GM19463 (cell line): ENCODE data around the gene TBC1D14.

Experiments
- ATAC-seq: cut with Tn5 transposase; IDR thresholded peaks from one replicate; pipeline ENCODE4 v1.9.1; 2021; ENCODE audit warnings: mild to moderate bottlenecking, moderate library complexity; ENCODE audit not compliant: unreplicated experiment

The TBC1D14 gene

DNA sequence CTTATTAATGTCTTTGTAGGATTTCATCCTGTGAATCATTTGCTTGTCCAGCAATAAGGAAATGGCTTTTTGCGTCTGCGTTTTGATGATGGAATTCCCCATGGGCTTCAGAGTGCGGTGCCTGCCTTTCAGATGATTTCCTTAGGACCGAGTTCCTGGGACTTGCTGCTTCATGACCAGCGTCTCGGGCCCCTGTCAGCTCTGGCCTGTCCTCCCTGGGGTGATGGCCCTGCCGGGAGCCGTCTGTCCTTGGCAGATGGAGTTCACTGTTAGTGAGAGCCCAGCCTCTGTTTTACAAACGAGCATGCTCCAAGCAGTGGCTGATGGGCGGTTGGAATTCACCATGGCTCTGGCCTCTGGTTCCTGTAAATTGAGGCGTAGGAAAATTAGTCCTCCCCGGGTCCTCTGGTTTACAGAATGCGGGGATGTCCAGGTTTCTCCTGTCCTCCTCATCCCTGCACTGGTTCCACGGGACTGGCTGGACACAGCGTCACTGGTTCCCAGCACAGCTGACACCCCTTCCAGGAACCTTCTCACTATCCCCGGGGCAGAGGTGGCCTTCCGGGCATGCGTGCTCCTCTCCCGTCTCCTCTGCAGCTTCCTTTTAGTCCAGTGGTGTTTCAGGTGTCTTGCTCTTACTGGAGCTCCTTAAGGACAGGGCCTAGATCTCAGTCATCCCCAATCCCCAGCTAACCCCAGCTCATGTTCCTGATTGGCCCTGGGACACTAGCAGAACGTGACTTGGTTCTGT is 34.9 kb downstream of the TBC1D14 start:
- no peak for ATAC-seq

DNA sequence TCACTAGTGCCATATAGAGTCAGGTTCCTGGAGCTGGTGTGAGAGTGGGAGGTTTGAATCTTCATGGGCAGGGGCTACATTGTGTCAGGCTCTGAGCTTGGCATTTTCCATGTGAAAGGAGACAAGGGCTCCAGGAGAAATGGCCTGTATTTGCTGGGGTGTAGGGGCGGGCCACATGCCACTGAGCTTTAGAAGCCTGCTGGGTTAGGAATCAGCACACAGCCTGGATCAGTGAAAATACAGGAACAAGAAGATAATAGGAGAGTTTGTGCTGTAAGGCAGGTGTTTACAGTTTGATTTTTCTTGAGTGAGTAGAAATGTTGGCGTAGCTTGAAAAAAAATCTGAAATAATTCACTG is 35.4 kb downstream of the TBC1D14 start:
- no peak for ATAC-seq

DNA sequence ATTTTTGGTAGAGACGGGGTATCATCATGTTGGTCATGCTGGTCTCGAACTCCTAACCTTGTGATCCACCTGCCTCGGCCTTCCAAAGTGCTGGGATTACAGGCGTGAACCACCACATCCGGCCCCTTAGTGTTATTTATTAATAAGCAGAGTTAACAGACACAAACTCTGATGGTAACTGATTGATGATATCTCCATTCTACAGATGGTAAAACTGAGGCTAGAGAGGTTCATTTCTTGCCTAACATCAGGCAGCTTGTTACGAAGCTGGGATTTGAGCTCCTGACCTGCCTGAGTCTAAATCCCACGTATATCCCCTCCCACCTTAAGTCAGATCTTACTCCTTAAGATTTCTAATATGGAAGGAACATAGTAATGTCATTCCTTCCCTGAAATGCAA is 36.9 kb downstream of the TBC1D14 start:
- no peak for ATAC-seq

DNA sequence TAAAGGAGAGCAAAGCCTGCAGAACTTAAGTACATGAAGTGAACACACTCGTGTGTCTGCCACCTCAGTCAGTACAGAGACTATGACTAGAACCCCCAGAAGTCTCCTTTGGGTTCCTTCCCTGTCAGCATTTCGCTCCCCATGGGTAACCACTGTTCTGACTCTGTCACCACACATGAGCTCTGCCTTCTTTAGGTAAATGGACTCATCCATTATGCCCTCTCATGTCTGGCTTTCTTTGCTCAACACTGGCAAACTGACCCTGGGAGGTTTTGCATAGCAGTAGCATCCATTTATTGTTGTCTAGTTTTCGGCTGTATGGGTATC is 38.5 kb downstream of the TBC1D14 start:
- ATAC-seq: no peak

DNA sequence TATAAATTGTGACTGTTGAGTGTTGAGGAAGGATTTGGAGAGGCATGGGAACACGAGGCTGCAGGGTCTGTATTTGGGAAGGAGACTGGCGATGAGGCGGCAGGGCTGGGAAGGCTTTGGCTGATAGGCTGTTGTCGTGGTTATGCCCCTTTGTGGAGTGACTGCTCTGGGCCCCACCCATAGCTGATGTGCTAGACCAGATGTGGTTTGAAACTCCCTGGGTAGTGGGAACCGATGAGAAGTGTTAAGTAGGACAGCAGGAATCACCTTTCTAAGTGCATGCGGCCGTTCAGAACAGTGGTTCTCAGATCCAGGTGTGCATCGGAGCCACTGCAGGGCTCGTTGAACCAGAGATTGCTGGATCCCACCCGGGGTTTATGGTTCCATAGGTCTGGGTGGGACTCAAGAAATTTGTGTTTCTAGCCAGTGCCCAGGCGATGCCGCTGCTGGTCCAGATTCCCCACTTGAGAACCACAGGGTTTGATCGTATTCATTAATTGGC is 42.3 kb downstream of the TBC1D14 start:
- no peak for ATAC-seq

DNA sequence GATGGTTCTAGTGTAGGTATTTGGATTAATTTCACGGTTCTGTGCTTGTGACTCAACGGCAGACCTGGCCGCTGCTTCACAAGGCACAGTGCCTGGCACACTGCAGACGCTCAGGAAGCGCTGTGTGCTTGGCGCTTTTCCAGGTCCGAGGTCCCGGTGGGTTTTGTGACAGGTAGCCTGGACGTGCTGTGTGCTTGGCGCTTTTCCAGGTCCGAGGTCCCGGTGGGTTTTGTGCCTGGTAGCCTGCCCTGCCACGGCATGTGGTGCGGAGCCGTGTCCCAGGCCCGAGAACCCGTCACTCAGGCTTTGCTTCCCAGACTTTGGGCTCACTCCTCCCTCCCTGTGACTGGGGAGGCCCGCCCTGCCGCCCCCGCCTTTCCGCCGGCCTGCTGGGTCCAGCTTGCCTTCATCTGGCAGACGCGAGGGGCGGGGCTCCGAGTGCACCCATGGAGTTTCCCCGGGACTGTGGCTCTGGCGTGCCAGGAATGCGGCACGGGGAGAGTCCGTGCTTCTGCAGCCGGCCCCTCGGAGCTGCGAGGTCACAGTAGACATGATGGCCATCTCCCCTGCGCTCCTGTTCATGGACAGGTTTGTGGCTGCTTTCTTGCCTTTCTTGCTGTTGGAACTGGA is 44.2 kb downstream of the TBC1D14 start:
- ATAC-seq: no peak

DNA sequence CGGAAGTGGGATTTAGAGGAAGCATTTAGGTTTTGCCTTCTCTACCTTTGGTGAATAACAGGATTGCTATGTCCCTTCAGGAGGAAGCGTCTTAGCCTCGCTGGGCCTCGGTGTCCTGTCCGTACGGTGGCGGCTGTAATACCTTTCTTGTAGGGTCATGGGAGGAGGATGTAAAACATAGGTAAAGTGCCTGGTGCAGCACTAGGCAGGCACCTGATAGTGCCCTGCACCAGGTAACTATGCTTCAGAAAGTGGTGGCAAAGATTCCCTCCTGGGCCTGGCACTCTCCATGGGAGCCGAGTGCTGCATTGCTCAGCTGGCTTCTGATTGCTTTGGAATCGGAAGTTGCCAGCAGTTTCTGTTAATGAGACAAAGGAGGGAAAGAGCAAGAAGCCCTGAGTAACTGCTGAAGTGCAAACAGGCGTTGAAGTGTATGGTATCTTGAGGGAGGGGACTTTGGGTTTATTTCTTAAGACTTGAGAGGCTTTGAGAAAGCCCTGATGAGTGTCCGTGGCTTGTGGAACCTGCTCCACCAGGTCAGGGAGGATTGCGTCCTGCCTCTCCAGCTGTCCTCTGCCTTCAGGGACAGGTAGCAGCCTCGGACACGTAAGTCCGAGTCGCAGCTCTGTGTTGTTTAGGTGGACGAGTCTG is 45.8 kb downstream of the TBC1D14 start:
- no peak for ATAC-seq

DNA sequence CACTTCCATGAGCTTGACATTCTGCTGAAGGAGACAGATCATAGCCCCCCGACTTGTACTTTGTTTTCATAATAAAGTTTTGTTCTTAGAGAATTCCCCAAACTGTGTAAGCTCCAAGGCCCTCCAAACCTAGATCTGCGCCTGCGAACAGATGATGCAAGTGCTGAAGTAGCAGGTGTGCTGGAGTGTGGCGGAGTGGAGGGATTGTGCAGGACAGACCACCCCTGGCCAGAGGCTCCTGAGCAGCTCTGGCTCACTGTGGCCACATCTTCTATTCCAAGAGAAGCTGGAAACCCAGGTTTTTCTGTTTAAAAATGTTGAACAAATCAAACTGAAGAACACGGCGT is 46.4 kb downstream of the TBC1D14 start:
- ATAC-seq: no peak

DNA sequence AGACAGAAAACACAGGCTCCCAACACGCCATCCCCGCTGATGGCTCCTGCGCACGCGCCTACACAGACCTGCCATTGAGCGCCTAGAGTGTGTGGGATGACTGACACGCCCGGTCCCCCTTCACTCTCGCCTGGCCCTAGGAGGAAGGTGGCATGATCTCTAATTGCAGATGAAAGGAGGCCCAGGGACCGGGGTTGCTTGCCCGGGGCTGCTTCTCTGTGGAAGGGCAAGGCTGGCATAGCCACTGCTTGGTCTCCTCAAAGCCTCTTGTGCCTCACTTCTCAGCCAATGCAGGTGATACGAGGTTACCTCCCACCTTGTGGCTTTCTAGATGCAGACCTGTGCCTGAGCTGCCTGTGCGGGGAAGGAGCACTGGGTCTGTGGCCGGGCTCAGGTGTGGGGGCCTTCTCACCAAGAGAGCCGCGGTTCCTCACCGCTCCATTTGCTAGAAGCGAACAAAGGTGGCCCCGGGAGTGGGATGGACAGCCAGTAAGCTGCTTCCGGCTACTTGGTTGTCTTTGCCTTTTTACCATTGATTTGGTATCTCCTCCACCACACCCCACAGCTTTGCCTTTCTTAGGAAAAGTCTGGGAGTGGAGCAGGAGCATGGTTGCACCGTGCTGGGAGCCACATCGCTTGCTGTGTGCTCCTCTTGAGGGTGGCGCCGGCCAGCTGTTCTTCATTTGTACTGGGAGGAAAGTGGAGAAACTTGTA is 47.0 kb downstream of the TBC1D14 start:
- ATAC-seq: no peak

DNA sequence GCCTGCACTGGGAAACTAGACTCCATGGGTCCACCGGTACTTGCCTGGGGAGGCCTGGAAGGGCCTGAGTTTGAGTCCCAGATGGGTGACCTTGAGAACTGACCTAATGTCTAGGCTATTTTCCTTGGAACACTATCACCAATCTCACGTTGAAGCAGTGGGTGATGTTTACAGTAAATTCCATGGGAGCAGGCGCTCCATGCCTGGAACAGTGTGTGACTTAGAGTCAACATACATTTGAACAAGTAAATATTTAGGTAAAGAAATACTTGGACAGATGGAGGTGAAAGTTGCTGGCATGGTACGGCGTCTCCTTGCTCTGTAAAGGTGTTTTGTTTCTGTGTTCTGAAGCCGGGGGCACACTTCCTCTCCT is 47.5 kb downstream of the TBC1D14 start:
- no peak for ATAC-seq

DNA sequence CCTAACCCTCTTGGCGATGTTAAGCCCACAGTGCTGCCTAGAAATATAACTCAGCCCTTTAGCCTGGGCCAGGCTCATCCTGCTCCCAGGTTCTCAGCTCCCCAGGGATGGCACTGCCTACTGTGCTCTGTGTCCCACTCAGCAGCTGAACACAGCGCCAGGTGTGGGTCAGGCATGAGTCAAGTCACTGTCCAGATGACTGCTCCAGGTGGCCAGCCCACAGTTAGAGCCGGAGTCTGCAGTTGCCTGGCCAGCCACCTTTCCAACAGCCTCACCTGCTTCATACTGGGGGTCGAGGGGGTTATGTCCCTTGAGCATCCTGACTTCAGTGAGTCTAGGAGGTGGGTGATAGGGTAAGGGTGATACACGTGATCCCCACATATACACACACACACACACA is 48.4 kb downstream of the TBC1D14 start:
- no peak for ATAC-seq

DNA sequence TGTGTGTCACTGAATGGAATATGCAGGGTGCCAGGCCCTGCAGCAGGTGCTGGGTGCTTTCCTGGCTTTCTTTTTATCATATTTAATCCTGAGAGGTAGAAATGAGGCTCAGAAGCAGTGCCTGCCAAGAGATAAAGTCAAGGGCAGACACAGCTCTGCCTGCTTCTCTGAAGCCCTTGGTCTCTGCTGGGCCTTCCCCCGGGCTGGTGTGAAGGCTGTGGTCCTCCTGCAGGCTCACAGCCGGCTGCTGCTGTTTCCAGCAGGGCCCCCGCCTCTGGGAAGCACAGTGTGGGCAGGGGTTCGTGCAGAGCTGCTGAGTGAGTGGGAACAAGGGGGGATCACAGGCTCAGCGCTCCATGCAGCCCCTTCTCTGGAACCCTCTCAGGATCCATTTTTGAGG is 49.6 kb downstream of the TBC1D14 start:
- no peak for ATAC-seq

DNA sequence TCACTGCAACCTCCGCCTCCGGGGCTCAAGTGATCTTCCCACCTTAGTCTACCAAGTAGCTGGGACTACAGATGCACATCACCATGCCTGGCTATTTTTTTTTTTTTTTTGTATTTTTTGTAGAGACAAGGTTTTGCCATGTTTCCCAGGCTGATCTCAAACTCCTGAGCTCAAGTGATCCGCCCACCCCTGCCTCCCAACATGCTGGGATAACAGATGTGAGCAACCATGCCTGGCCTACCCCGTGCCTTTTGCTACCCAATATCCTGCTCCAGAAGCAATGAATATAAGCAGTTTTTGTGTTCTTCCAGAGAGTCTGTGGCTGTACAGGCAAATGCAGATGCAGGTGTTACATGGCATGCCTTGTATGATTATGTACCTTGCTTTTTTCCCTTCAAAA is 50.5 kb downstream of the TBC1D14 start:
- no peak for ATAC-seq

DNA sequence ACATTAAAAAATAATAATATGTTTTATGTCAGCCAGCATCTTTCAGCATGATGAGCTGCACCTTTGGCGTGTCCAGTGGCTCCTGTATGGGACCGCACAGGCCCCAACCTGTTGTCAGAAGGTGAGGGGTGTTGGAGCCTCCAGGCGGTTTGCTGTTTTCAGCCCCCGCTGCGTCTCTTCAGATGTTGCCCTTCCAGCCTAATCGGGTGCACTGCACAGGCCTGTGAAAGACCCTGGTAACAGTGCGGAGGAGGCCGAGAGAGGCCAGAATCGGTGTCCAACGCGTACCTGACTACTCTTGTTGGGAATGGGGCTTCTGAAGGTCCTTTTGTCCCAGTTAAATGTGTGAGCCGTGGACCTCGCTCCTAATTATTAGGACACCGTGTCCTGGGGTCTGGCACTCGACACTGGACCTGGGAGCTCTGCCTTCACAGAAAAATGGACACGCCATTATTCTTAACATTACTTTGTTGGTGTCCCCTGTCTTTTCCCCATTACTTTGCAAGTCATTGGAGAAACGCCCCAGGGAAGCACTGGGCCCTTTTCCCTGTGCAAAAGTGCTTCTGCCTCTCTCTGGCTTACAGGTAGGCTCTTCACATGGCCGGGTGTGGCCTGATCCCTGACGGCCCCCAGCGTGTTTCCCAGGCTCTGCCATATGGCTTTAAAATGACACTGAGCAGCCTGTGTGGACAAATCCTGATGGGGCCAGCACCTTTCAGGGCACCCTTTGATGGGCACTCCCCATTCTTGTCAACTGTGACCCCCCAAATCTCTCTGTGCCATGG is 51.2 kb downstream of the TBC1D14 start:
- no peak for ATAC-seq

DNA sequence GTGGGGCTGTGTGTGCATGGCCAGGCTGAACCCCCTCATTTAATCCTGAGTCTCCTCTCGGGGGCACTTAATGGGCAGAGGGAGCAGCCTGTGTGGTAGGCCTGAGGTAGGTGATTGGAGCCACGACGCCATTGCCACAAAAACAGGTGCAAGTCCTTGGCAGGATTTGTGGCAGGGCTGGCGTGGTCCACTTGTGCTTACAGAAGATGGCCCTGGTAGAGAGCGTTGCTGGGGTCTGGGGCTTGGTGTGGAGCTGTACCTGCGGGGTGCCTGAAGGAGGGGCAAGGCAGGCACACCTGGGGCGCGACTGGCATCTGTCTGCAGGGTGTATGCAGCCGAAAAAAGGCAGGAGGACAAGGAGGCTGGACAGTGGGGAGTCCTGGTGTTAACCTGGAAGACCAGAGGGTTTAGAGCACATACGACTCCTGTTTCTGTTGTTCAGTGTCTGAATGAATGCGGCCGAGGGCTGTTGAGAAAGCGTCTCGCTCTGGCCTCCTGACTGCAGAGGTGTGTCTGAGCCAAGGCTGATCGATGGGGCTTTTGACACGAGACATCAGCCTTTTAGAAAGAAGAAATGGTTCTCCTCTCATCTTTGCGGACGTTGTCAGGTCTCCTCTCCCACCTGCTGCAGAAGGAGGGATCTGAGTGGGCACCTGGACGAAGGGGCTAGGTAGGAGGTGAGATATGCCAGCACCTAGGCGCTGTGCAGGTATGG is 52.0 kb downstream of the TBC1D14 start:
- ATAC-seq: no peak

DNA sequence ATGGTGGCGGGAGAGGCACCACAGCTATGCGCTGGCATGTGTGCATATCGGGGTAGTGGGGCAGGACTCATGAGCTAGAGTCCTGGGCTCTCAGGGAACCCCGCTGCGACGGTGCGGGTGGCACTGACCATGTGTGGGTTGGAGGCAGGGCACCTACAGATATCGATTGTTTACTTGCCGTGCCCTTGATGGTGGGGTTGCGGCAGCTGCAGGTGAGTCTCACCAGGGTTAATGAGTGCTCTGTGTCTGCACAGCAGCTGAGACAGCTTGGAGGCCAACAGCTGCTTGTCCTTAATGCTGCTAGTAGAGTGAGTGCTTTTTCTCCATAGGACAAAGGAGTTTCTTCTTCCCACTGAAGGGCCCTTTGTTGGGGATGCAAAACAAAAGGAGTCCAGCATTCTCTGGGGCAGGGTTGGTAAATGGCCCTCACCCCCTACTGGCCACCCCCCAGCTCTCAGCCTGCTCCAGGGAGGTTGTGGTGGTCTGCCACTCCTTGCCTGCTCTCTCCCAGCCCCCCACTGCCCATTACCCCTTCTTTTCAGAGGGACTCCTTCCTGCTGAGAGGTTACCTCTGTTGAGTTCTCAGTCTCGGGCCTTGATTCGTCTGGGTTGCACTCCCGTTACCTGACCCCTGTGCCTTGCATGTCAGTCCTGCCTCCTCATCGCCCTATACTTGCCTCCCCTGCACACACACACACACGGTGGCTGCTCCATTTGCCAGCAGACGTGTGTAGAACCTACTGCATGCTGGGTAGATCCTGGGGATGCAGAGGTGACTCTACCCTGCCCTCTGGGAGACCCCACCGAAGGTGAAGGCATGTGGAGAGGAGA is 52.8 kb downstream of the TBC1D14 start:
- ATAC-seq: no peak

DNA sequence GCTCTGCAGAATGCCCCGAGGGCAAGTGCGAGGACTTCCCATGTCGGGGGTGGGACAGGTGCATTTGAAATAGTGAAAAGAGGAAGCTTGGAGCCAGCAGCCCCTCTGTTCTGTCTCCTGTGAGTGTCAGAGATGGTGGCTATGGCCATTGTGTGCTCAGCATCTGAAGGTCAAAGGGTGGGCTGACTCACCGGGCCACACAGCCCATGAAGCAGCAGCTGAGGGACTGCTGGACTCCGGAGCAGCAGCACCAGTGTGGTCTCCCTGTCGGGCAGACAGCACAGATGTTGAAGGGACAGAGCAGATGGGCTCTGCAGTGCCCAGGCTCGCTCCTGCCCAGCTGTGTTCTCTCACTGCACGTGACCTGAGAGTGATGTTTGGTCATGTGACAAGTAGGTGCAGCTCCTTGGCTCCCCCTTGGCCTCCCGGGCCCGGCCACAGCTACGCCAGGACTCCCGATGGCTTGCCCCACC is 53.5 kb downstream of the TBC1D14 start:
- ATAC-seq: no peak

DNA sequence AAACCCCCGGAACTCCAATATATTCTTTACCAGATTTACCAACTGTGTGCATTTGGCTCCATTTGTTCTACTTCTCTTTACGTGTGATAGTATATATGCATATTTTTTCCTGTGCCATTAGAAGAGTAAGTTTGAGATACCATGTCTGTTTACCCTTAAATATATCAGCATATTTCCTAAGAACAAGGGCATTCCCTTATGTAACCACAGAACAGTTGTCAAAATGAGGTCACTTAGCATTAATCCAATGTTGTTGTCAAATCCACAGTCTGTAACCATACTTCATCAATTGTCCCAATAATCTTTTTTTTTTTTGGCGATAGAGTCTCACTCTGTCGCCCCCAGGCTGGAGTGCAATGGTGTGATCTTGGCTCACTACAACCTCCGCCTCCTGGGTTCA is 55.2 kb downstream of the TBC1D14 start:
- no peak for ATAC-seq

DNA sequence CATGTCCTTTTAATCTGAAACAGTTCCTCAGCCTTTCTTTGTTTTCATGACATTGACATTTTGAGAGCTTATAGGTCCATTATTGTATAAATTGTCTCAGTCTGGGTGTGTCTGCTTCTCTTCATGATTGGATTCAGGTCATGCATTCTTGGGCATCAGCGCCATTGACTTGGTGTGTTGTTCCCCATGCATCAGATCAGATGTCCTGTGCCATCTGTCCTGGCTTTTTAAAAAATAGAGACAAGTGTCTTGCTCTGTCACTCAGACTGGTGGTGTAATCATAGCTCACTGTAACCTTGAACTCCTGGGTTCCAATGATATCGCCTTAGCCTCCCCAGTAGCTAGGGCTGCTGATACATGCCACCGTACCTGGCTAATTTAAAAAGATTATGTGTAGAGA is 55.7 kb downstream of the TBC1D14 start:
- ATAC-seq: no peak
